Measurements from ENCODE around the gene MUL1.

GRCh38 chr1:20474996-20475395, 33.0 kb downstream of the MUL1 start:
- TF ChIP-seq CTCF (conservative IDR thresholded peaks at IDR 0.05; ENCODE audit: low read length), result no peak
- no peak for TF ChIP-seq EZH2phosphoT487 (IDR thresholded peaks at IDR 0.05; ENCODE audit: borderline replicate concordance)

Measured in Loucy (cell line).